ENCODE data around the gene FOXA3.

- TF ChIP-seq POLR2AphosphoS5 (IDR thresholded peaks at IDR 0.05) = no peak
- no peak for TF ChIP-seq CTCF (IDR thresholded peaks at IDR 0.05)
These were observed 37.9 kb upstream of the FOXA3 start for GRCh38 chr19:45825917-45826893.

Measured in gastroesophageal sphincter (tissue), 3 donors.